Smooth muscle cell of the brain vasculature (primary cell): ENCODE measurements around the gene LRP8.

Experiments
- DNase-seq: peaks from one replicate; pipeline ENCODE4 v3.0.0-alpha.2; 2012; ENCODE audit warnings: low read depth, low spot score

LRP8 gene

GRCh38 chr1:53328009-53328461 is at the start of gene LRP8:
LRP8 (minus strand) TSS chr1:53328070; CDS start chr1:53327912, 158 bp downstream.
- DNase-seq, result no peak

- DNase-seq, result no peak
Measured at GRCh38 chr1:53377438-53377841, 49.6 kb upstream of the LRP8 start.

GRCh38 chr1:53376742-53377437 is 49.0 kb upstream of the LRP8 start:
- DNase-seq, result no peak

- DNase-seq, result no peak
Measured at GRCh38 chr1:53376041-53376461, 48.2 kb upstream of the LRP8 start.

- DNase-seq, result no peak
Measured at GRCh38 chr1:53375440-53375839, 47.6 kb upstream of the LRP8 start.

GRCh38 chr1:53373246-53373645 is 45.4 kb upstream of the LRP8 start:
- DNase-seq, result no peak

GRCh38 chr1:53372501-53372951 is 44.7 kb upstream of the LRP8 start:
- DNase-seq, result no peak

- DNase-seq, result no peak
Measured at GRCh38 chr1:53371851-53372250, 44.0 kb upstream of the LRP8 start.

- DNase-seq, result no peak
Measured at GRCh38 chr1:53371121-53371666, 43.3 kb upstream of the LRP8 start.

GRCh38 chr1:53370369-53370961 is 42.6 kb upstream of the LRP8 start:
- no peak for DNase-seq

- no peak for DNase-seq
Measured at GRCh38 chr1:53369761-53370160, 41.9 kb upstream of the LRP8 start.

GRCh38 chr1:53369034-53369750 is 41.3 kb upstream of the LRP8 start:
- no peak for DNase-seq

- no peak for DNase-seq
Measured at GRCh38 chr1:53368314-53369033, 40.6 kb upstream of the LRP8 start.

GRCh38 chr1:53367503-53368313 is 39.8 kb upstream of the LRP8 start:
- no peak for DNase-seq

- DNase-seq, result no peak
Measured at GRCh38 chr1:53366901-53367502, 39.1 kb upstream of the LRP8 start.

- no peak for DNase-seq
Measured at GRCh38 chr1:53365437-53366063, 37.7 kb upstream of the LRP8 start.

- DNase-seq, result no peak
Measured at GRCh38 chr1:53362851-53363642, 35.2 kb upstream of the LRP8 start.

- DNase-seq, result no peak
Measured at GRCh38 chr1:53362270-53362669, 34.4 kb upstream of the LRP8 start.

- no peak for DNase-seq
Measured at GRCh38 chr1:53361541-53361961, 33.7 kb upstream of the LRP8 start.
